ENCODE measurements around the gene TTC21A.

GRCh38 chr3:39101022-39101689, 6.3 kb upstream of the TTC21A start:
- TF ChIP-seq POLR2A (IDR thresholded peaks at IDR 0.05) (no peak), EP300 (IDR thresholded peaks at IDR 0.05) (no peak), CTCF (IDR thresholded peaks at IDR 0.05) (peak; percentile 40 to 57 (median 48)), POLR2AphosphoS5 (IDR thresholded peaks at IDR 0.05) (no peak)
